Adipocyte (in vitro differentiated cells): Measurements from ENCODE around the gene POLR3B.
"Not testable (repeated sequence)": the region's sequence is repeated elsewhere in the genome, so short reads cannot be mapped to it uniquely, and the experiment has no call there.

Experiments
- DNase-seq: peaks from one replicate; pipeline ENCODE4 v3.0.0-alpha.2; 2015; ENCODE audit warnings: low read depth
- H3K27me3 ChIP-seq: replicated peaks from 2 replicates; pipeline ENCODE4 v1.7.0; 2013; ENCODE audit warnings: mild to moderate bottlenecking, low read length, moderate library complexity; ENCODE audit not compliant: control insufficient read depth, insufficient read depth
- H3K36me3 ChIP-seq: 2 replicates; pipeline ENCODE4 v1.7.0; 2013; ENCODE audit warnings: low read length, mild to moderate bottlenecking, moderate library complexity; ENCODE audit not compliant: control insufficient read depth, insufficient read depth, severe bottlenecking
- H3K4me1 ChIP-seq: 2 replicates; pipeline ENCODE4 v1.7.0; 2013; ENCODE audit warnings: mild to moderate bottlenecking, low read length, moderate library complexity; ENCODE audit not compliant: control insufficient read depth, insufficient read depth
- H3K4me3 ChIP-seq: 2 replicates; pipeline ENCODE4 v1.7.0; 2013; ENCODE audit warnings: mild to moderate bottlenecking, low read length, moderate library complexity
- H3K9ac ChIP-seq: 2 replicates; pipeline ENCODE4 v1.7.0; 2013; ENCODE audit warnings: mild to moderate bottlenecking, low read length, moderate library complexity
- H3K9me3 ChIP-seq: 2 replicates; pipeline ENCODE4 v1.7.0; 2013; ENCODE audit warnings: mild to moderate bottlenecking, low read length, moderate library complexity; ENCODE audit not compliant: control insufficient read depth

POLR3B gene

GRCh38 chr12:106477627-106478026, 120.1 kb downstream of the POLR3B start:
- H3K9me3 ChIP-seq, H3K4me1 ChIP-seq, H3K36me3 ChIP-seq, H3K9ac ChIP-seq, DNase-seq, H3K27me3 ChIP-seq, H3K4me3 ChIP-seq: not testable (repeated sequence)

- H3K36me3 ChIP-seq, result peaks cover 15% of the 10 kb centered on the region
Measured at GRCh38 chr12:106480251-106480650, 122.7 kb downstream of the POLR3B start.

GRCh38 chr12:106481246-106481645, 123.7 kb downstream of the POLR3B start:
- no peak for DNase-seq
- peaks cover 15% of the 10 kb centered on the region for H3K36me3 ChIP-seq
- no peak overlapping the region for H3K9ac ChIP-seq
- H3K4me3 ChIP-seq, result no peak overlapping the region
- no peaks in the 10 kb centered on the region for H3K9me3 ChIP-seq
- no peaks in the 10 kb centered on the region for H3K27me3 ChIP-seq
- H3K4me1 ChIP-seq, result no peaks in the 10 kb centered on the region

More at GRCh38 chr12:106480251-106480650, 122.7 kb downstream of the POLR3B start:
- Histone ChIP-seq H3K4me3 (no peak overlapping the region), H3K9ac (no peak overlapping the region), H3K27me3 (no peaks in the 10 kb centered on the region), H3K9me3 (no peaks in the 10 kb centered on the region), H3K4me1 (no peaks in the 10 kb centered on the region)
- no peak for DNase-seq

GRCh38 chr12:106487664-106488063, 130.1 kb downstream of the POLR3B start:
- peaks cover 16% of the 10 kb centered on the region for H3K36me3 ChIP-seq
- no peak overlapping the region for H3K9ac ChIP-seq
- no peaks in the 10 kb centered on the region for H3K27me3 ChIP-seq
- H3K4me1 ChIP-seq, result no peaks in the 10 kb centered on the region
- no peaks in the 10 kb centered on the region for H3K9me3 ChIP-seq
- no peak overlapping the region for H3K4me3 ChIP-seq
- DNase-seq, result no peak

GRCh38 chr12:106488884-106489283, 131.3 kb downstream of the POLR3B start:
- no peak for DNase-seq
- Histone ChIP-seq H3K4me3 (no peak overlapping the region), H3K4me1 (no peaks in the 10 kb centered on the region)

GRCh38 chr12:106490264-106490663, 132.7 kb downstream of the POLR3B start:
- Histone ChIP-seq H3K9ac (no peak overlapping the region), H3K27me3 (no peaks in the 10 kb centered on the region), H3K4me3 (no peak overlapping the region), H3K36me3 (peaks cover 6% of the 10 kb centered on the region), H3K4me1 (no peaks in the 10 kb centered on the region), H3K9me3 (no peaks in the 10 kb centered on the region)
- DNase-seq, result no peak

More at GRCh38 chr12:106488884-106489283, 131.3 kb downstream of the POLR3B start:
- Histone ChIP-seq H3K9ac (no peak overlapping the region), H3K9me3 (no peaks in the 10 kb centered on the region), H3K36me3 (peaks cover 10% of the 10 kb centered on the region), H3K27me3 (no peaks in the 10 kb centered on the region)

- Histone ChIP-seq H3K4me1 (no peaks in the 10 kb centered on the region), H3K4me3 (no peak overlapping the region), H3K36me3 (peaks cover 27% of the 10 kb centered on the region), H3K27me3 (no peaks in the 10 kb centered on the region), H3K9me3 (no peaks in the 10 kb centered on the region), H3K9ac (no peak overlapping the region)
- no peak for DNase-seq
Measured at GRCh38 chr12:106492857-106493256, 135.3 kb downstream of the POLR3B start.

- DNase-seq, result no peak
- Histone ChIP-seq H3K4me3 (no peak overlapping the region), H3K9me3 (no peaks in the 10 kb centered on the region), H3K4me1 (no peaks in the 10 kb centered on the region), H3K9ac (no peak overlapping the region), H3K36me3 (peaks cover 31% of the 10 kb centered on the region), H3K27me3 (no peaks in the 10 kb centered on the region)
Measured at GRCh38 chr12:106493531-106493930, 136.0 kb downstream of the POLR3B start.

- Histone ChIP-seq H3K36me3 (peaks cover 45% of the 10 kb centered on the region), H3K4me3 (no peak overlapping the region), H3K9ac (no peak overlapping the region), H3K27me3 (no peaks in the 10 kb centered on the region), H3K9me3 (no peaks in the 10 kb centered on the region), H3K4me1 (no peaks in the 10 kb centered on the region)
- no peak for DNase-seq
Measured at GRCh38 chr12:106495354-106495965, 137.9 kb downstream of the POLR3B start.

- Histone ChIP-seq H3K27me3 (no peaks in the 10 kb centered on the region), H3K9me3 (no peaks in the 10 kb centered on the region), H3K4me1 (no peaks in the 10 kb centered on the region), H3K36me3 (peaks cover 68% of the 10 kb centered on the region), H3K9ac (no peak overlapping the region), H3K4me3 (no peak overlapping the region)
- DNase-seq, result peak; percentile 6
Measured at GRCh38 chr12:106498056-106498455, 140.5 kb downstream of the POLR3B start.

- Histone ChIP-seq H3K4me3 (no peak overlapping the region), H3K36me3 (peaks cover 83% of the 10 kb centered on the region), H3K9me3 (no peaks in the 10 kb centered on the region), H3K4me1 (no peaks in the 10 kb centered on the region), H3K27me3 (no peaks in the 10 kb centered on the region), H3K9ac (no peak overlapping the region)
- DNase-seq, result no peak
Measured at GRCh38 chr12:106499628-106500027, 142.1 kb downstream of the POLR3B start.

- no peak overlapping the region for H3K4me3 ChIP-seq
- no peak for DNase-seq
- H3K9me3 ChIP-seq, result no peaks in the 10 kb centered on the region
- H3K27me3 ChIP-seq, result no peaks in the 10 kb centered on the region
- peaks cover 63% of the 10 kb centered on the region for H3K36me3 ChIP-seq
- H3K9ac ChIP-seq, result no peak overlapping the region
- peaks cover 21% of the 10 kb centered on the region for H3K4me1 ChIP-seq
Measured at GRCh38 chr12:106506691-106507090, 149.1 kb downstream of the POLR3B start.
